K562 (cell line): ENCODE measurements around the gene AGMO. TPM values are rescaled to one million over a fixed set of nuclear protein-coding genes. Genes with fewer than 3 reads are reported as not detected.

Source experiments
- CUX1 ChIP-seq: fragments of 200-800 bp; sonication (Bioruptor generic); IDR thresholded peaks from 2 replicates; pipeline ENCODE4 v1.6.1; 2016; ENCODE audit warnings: missing genetic modification characterization, missing compliant biosample characterization
- ETV1 ChIP-seq: fragments of 450-650 bp; conservative IDR thresholded peaks from 2 replicates; pipeline ENCODE4 v1.6.1; 2016; ENCODE audit warnings: missing genetic modification characterization, control low read depth, low read depth, missing compliant biosample characterization
- HOXB6 ChIP-seq: fragments of 250-450 bp; sonication (Bioruptor Pico); IDR thresholded peaks from 2 replicates; pipeline ENCODE4 v1.5.1; 2022; ENCODE audit warnings: mild to moderate bottlenecking, borderline replicate concordance
- MLX ChIP-seq, 2 experiments: fragments of 450-650 bp in 1 of 2; sonication (generic) in 1 of 2; formaldehyde crosslinking; conservative IDR thresholded peaks; 2 replicates each; pipeline versions ENCODE4 v1.4.0 to v1.8.1; 2020 to 2022; ENCODE audit warnings: mild to moderate bottlenecking in 1 of 2, missing genetic modification reagents in 1 of 2
- NFE2L1 ChIP-seq: fragments of 450-650 bp; IDR thresholded peaks from 2 replicates; pipeline ENCODE4 v1.6.1; 2016; ENCODE audit warnings: missing genetic modification characterization, low read depth, mild to moderate bottlenecking, missing compliant biosample characterization, moderate library complexity, borderline replicate concordance
- PYGO2 ChIP-seq: fragments of 450-650 bp; IDR thresholded peaks from 2 replicates; pipeline ENCODE4 v1.6.1; 2016; ENCODE audit warnings: mild to moderate bottlenecking, missing genetic modification characterization, moderate library complexity, missing compliant biosample characterization
- SIX5 ChIP-seq, 2 experiments: IDR thresholded peaks; 2 replicates each; pipeline ENCODE4 v1.6.1; 2011; ENCODE audit warnings: low read length in 2 of 2, borderline replicate concordance in 1 of 2, low read depth in 1 of 2, mild to moderate bottlenecking in 1 of 2, moderate library complexity in 1 of 2; ENCODE audit not compliant: insufficient read depth in 1 of 2
- ZBTB40 ChIP-seq, 2 experiments: fragments of 450-650 bp in 1 of 2; sonication (generic) in 1 of 2; formaldehyde crosslinking in 1 of 2; IDR thresholded peaks; 2 replicates each; pipeline versions ENCODE4 v1.7.1 to v1.9.0; 2016 to 2022; ENCODE audit warnings: inconsistent platforms in 1 of 2, mild to moderate bottlenecking in 1 of 2, missing genetic modification reagents in 1 of 2
- ZNF77 ChIP-seq: fragments of 250-450 bp; sonication (Bioruptor Pico); IDR thresholded peaks from 2 replicates; pipeline ENCODE4 v1.5.0; 2020
- polyA plus RNA-seq, 8 experiments: library from polyadenylated mRNA; depleted of rRNA in 4 of 8; stranded (reverse) in 5 of 8; unstranded in 3 of 8; fragments of >200 nt; fragmentation: Nextera tagmentation in 2 of 8; fragmentation: Illumina TruSeq in 1 of 8; extraction: Ambion mirVana in 2 of 8; extraction: Trizol in 1 of 8; gene quantifications; 2 replicates each; pipeline versions ENCODE4 v1.2.1 to v1.2.3, GENCODE V29; 2011 to 2014; ENCODE audit warnings: inconsistent platforms in 1 of 8, missing spikeins in 1 of 8
- total RNA-seq, 7 experiments: library from RNA; depleted of rRNA in 6 of 7; stranded (reverse); fragments of >200 nt in 6 of 7; fragmentation: Illumina TruSeq in 2 of 7; extraction: Trizol in 2 of 7; gene quantifications; 2 replicates each; pipeline versions ENCODE4 v1.2.1 to v1.2.3, GENCODE V29; 2011 to 2021; ENCODE audit warnings: low replicate concordance in 1 of 7

AGMO gene
- total and polyA plus RNA-seq, 9 of the 15 experiments (the other 6 are each of a cell fraction or from before 2014, with no cell fraction given): 0.30 to 1.4 (median 0.69) TPM; not detected in 1

GRCh38 chr7:15441915-15442314, 119.9 kb downstream of the AGMO start (continued):
- TF ChIP-seq CUX1 (no peak), MLX (CRISPR knock-in tag; conservative IDR thresholded peaks at IDR 0.05) (no peak), ZNF77 (CRISPR knock-in tag) (no peak), PYGO2 (no peak), ZBTB40 (IDR thresholded peaks at IDR 0.05) (no peak), ZBTB40 (CRISPR knock-in tag; IDR thresholded peaks at IDR 0.05) (no peak), ETV1 (no peak), SIX5 (IDR thresholded peaks at IDR 0.05; ENCODE audit: borderline replicate concordance in 1 of 2, insufficient read depth in 1 of 2, low read depth in 1 of 2, low read length in 2 of 2) (no peak), HOXB6 (CRISPR knock-in tag) (no peak), NFE2L1 (tag) (no peak)
- TF ChIP-seq, all 486 proteins: peak for 0
